ENCODE data around the gene RALGPS1.

The RALGPS1 gene

GRCh38 chr9:126952205-126952977, 37.8 kb downstream of the RALGPS1 start:
- Histone ChIP-seq H3K27me3 (ENCODE audit: control insufficient read depth in 2 of 2, insufficient read depth in 2 of 2, low read length in 2 of 2) (no peaks in the 10 kb centered on the region), H3K4me1 (ENCODE audit: control insufficient read depth in 2 of 2, insufficient read depth in 2 of 2, low read length in 2 of 2) (no peaks in the 10 kb centered on the region), H3K27ac (ENCODE audit: low read depth in 2 of 2, low read length in 2 of 2) (no peak overlapping the region), H3K36me3 (ENCODE audit: control insufficient read depth in 2 of 2, insufficient read depth in 2 of 2, low read length in 2 of 2) (no peaks in the 10 kb centered on the region), H3K4me3 (ENCODE audit: low read length in 2 of 2) (no peak overlapping the region), H3K9me3 (ENCODE audit: control insufficient read depth in 2 of 2, low read length in 2 of 2) (no peaks in the 10 kb centered on the region), H3K9ac (ENCODE audit: low read depth in 1 of 2, low read length in 2 of 2) (no peak overlapping the region)

GRCh38 chr9:126953041-126953809, 38.6 kb downstream of the RALGPS1 start:
- Histone ChIP-seq H3K9me3 (ENCODE audit: control insufficient read depth in 2 of 2, low read length in 2 of 2) (no peaks in the 10 kb centered on the region), H3K4me3 (ENCODE audit: low read length in 2 of 2) (no peak overlapping the region), H3K9ac (ENCODE audit: low read depth in 1 of 2, low read length in 2 of 2) (no peak overlapping the region), H3K27me3 (ENCODE audit: control insufficient read depth in 2 of 2, insufficient read depth in 2 of 2, low read length in 2 of 2) (no peaks in the 10 kb centered on the region), H3K36me3 (ENCODE audit: control insufficient read depth in 2 of 2, insufficient read depth in 2 of 2, low read length in 2 of 2) (no peaks in the 10 kb centered on the region), H3K4me1 (ENCODE audit: control insufficient read depth in 2 of 2, insufficient read depth in 2 of 2, low read length in 2 of 2) (no peaks in the 10 kb centered on the region), H3K27ac (ENCODE audit: low read depth in 2 of 2, low read length in 2 of 2) (no peak overlapping the region)

GRCh38 chr9:126955811-126956210, 41.2 kb downstream of the RALGPS1 start:
- Histone ChIP-seq H3K36me3 (ENCODE audit: control insufficient read depth in 2 of 2, insufficient read depth in 2 of 2, low read length in 2 of 2) (no peaks in the 10 kb centered on the region), H3K27ac (ENCODE audit: low read depth in 2 of 2, low read length in 2 of 2) (no peak overlapping the region), H3K4me1 (ENCODE audit: control insufficient read depth in 2 of 2, insufficient read depth in 2 of 2, low read length in 2 of 2) (peaks cover 0 to 4% of the 10 kb centered on the region in 2 donors), H3K9ac (ENCODE audit: low read depth in 1 of 2, low read length in 2 of 2) (no peak overlapping the region), H3K9me3 (ENCODE audit: control insufficient read depth in 2 of 2, low read length in 2 of 2) (no peaks in the 10 kb centered on the region), H3K27me3 (ENCODE audit: control insufficient read depth in 2 of 2, insufficient read depth in 2 of 2, low read length in 2 of 2) (no peaks in the 10 kb centered on the region), H3K4me3 (ENCODE audit: low read length in 2 of 2) (no peak overlapping the region)

- Histone ChIP-seq H3K36me3 (ENCODE audit: control insufficient read depth in 2 of 2, insufficient read depth in 2 of 2, low read length in 2 of 2) (no peaks in the 10 kb centered on the region), H3K27ac (ENCODE audit: low read depth in 2 of 2, low read length in 2 of 2) (no peak overlapping the region), H3K27me3 (ENCODE audit: control insufficient read depth in 2 of 2, insufficient read depth in 2 of 2, low read length in 2 of 2) (no peaks in the 10 kb centered on the region), H3K9me3 (ENCODE audit: control insufficient read depth in 2 of 2, low read length in 2 of 2) (no peaks in the 10 kb centered on the region), H3K4me3 (ENCODE audit: low read length in 2 of 2) (no peak overlapping the region), H3K9ac (ENCODE audit: low read depth in 1 of 2, low read length in 2 of 2) (no peak overlapping the region), H3K4me1 (ENCODE audit: control insufficient read depth in 2 of 2, insufficient read depth in 2 of 2, low read length in 2 of 2) (peaks cover 0 to 4% of the 10 kb centered on the region in 2 donors)
Measured at GRCh38 chr9:126956917-126957686, 42.5 kb downstream of the RALGPS1 start.

- Histone ChIP-seq H3K36me3 (ENCODE audit: control insufficient read depth in 2 of 2, insufficient read depth in 2 of 2, low read length in 2 of 2) (peaks cover 1 to 2% of the 10 kb centered on the region in 2 donors), H3K4me1 (ENCODE audit: control insufficient read depth in 2 of 2, insufficient read depth in 2 of 2, low read length in 2 of 2) (peaks cover 0 to 4% of the 10 kb centered on the region in 2 donors), H3K4me3 (ENCODE audit: low read length in 2 of 2) (no peak overlapping the region), H3K9ac (ENCODE audit: low read depth in 1 of 2, low read length in 2 of 2) (no peak overlapping the region), H3K27me3 (ENCODE audit: control insufficient read depth in 2 of 2, insufficient read depth in 2 of 2, low read length in 2 of 2) (no peaks in the 10 kb centered on the region), H3K9me3 (ENCODE audit: control insufficient read depth in 2 of 2, low read length in 2 of 2) (no peaks in the 10 kb centered on the region), H3K27ac (ENCODE audit: low read depth in 2 of 2, low read length in 2 of 2) (no peak overlapping the region)
Measured at GRCh38 chr9:126957687-126958053, 43.1 kb downstream of the RALGPS1 start.

- Histone ChIP-seq H3K4me3 (ENCODE audit: low read length in 2 of 2) (no peak overlapping the region), H3K36me3 (ENCODE audit: control insufficient read depth in 2 of 2, insufficient read depth in 2 of 2, low read length in 2 of 2) (peaks cover 3 to 5% of the 10 kb centered on the region in 2 donors), H3K27me3 (ENCODE audit: control insufficient read depth in 2 of 2, insufficient read depth in 2 of 2, low read length in 2 of 2) (no peaks in the 10 kb centered on the region), H3K9ac (ENCODE audit: low read depth in 1 of 2, low read length in 2 of 2) (no peak overlapping the region), H3K9me3 (ENCODE audit: control insufficient read depth in 2 of 2, low read length in 2 of 2) (no peaks in the 10 kb centered on the region), H3K27ac (ENCODE audit: low read depth in 2 of 2, low read length in 2 of 2) (no peak overlapping the region), H3K4me1 (ENCODE audit: control insufficient read depth in 2 of 2, insufficient read depth in 2 of 2, low read length in 2 of 2) (peaks cover 0 to 4% of the 10 kb centered on the region in 2 donors)
Measured at GRCh38 chr9:126959336-126959735, 44.8 kb downstream of the RALGPS1 start.

- no peak overlapping the region for H3K27ac ChIP-seq (ENCODE audit: low read depth in 2 of 2, low read length in 2 of 2)
- peaks cover 3 to 5% of the 10 kb centered on the region in 2 donors for H3K36me3 ChIP-seq (ENCODE audit: control insufficient read depth in 2 of 2, insufficient read depth in 2 of 2, low read length in 2 of 2)
- H3K4me1 ChIP-seq (ENCODE audit: control insufficient read depth in 2 of 2, insufficient read depth in 2 of 2, low read length in 2 of 2), result peaks cover 0 to 4% of the 10 kb centered on the region in 2 donors
- H3K9ac ChIP-seq (ENCODE audit: low read depth in 1 of 2, low read length in 2 of 2), result no peak overlapping the region
- H3K9me3 ChIP-seq (ENCODE audit: control insufficient read depth in 2 of 2, low read length in 2 of 2), result no peaks in the 10 kb centered on the region
- H3K4me3 ChIP-seq (ENCODE audit: low read length in 2 of 2), result no peak overlapping the region
- H3K27me3 ChIP-seq (ENCODE audit: control insufficient read depth in 2 of 2, insufficient read depth in 2 of 2, low read length in 2 of 2), result no peaks in the 10 kb centered on the region
Measured at GRCh38 chr9:126959917-126960316, 45.3 kb downstream of the RALGPS1 start.

GRCh38 chr9:126962336-126962735, 47.8 kb downstream of the RALGPS1 start:
- H3K36me3 ChIP-seq (ENCODE audit: control insufficient read depth in 2 of 2, insufficient read depth in 2 of 2, low read length in 2 of 2), result peaks cover 3 to 5% of the 10 kb centered on the region in 2 donors
- H3K27me3 ChIP-seq (ENCODE audit: control insufficient read depth in 2 of 2, insufficient read depth in 2 of 2, low read length in 2 of 2), result no peaks in the 10 kb centered on the region
- peaks cover 0 to 4% of the 10 kb centered on the region in 2 donors for H3K4me1 ChIP-seq (ENCODE audit: control insufficient read depth in 2 of 2, insufficient read depth in 2 of 2, low read length in 2 of 2)
- no peaks in the 10 kb centered on the region for H3K9me3 ChIP-seq (ENCODE audit: control insufficient read depth in 2 of 2, low read length in 2 of 2)
- H3K9ac ChIP-seq (ENCODE audit: low read depth in 1 of 2, low read length in 2 of 2), result no peak overlapping the region
- no peak overlapping the region for H3K4me3 ChIP-seq (ENCODE audit: low read length in 2 of 2)
- H3K27ac ChIP-seq (ENCODE audit: low read depth in 2 of 2, low read length in 2 of 2), result no peak overlapping the region

- Histone ChIP-seq H3K27me3 (ENCODE audit: control insufficient read depth in 2 of 2, insufficient read depth in 2 of 2, low read length in 2 of 2) (no peaks in the 10 kb centered on the region), H3K27ac (ENCODE audit: low read depth in 2 of 2, low read length in 2 of 2) (no peak overlapping the region), H3K9ac (ENCODE audit: low read depth in 1 of 2, low read length in 2 of 2) (no peak overlapping the region), H3K4me3 (ENCODE audit: low read length in 2 of 2) (no peak overlapping the region), H3K4me1 (ENCODE audit: control insufficient read depth in 2 of 2, insufficient read depth in 2 of 2, low read length in 2 of 2) (no peaks in the 10 kb centered on the region), H3K36me3 (ENCODE audit: control insufficient read depth in 2 of 2, insufficient read depth in 2 of 2, low read length in 2 of 2) (peaks cover 3 to 8% of the 10 kb centered on the region in 2 donors), H3K9me3 (ENCODE audit: control insufficient read depth in 2 of 2, low read length in 2 of 2) (no peaks in the 10 kb centered on the region)
Measured at GRCh38 chr9:126965077-126965476, 50.5 kb downstream of the RALGPS1 start.

Data from mucosa of rectum (tissue), 2 donors.